ENCODE results near the gene RPE65.
A peak's percentile ranks its signal among the peaks of the same experiment; 100 is the strongest.
"Not testable (repeated sequence)": the region's sequence is repeated elsewhere in the genome, so short reads cannot be mapped to it uniquely, and the experiment has no call there.

Gene RPE65

GRCh38 chr1:68453060-68453670 is 3.4 kb upstream of the RPE65 start:
- DNase-seq (ENCODE audit: low spot score), result no peak

- DNase-seq (ENCODE audit: low spot score), result no peak
Measured at GRCh38 chr1:68448365-68448764, 1.4 kb downstream of the RPE65 start.

- DNase-seq (ENCODE audit: low spot score), result no peak
Measured at GRCh38 chr1:68445709-68446108, 4.0 kb downstream of the RPE65 start.

GRCh38 chr1:68442822-68443556 is 6.8 kb downstream of the RPE65 start:
- DNase-seq (ENCODE audit: low spot score), result peak; percentile 65

GRCh38 chr1:68442006-68442405 is 7.7 kb downstream of the RPE65 start:
- no peak for DNase-seq (ENCODE audit: low spot score)

- no peak for DNase-seq (ENCODE audit: low spot score)
Measured at GRCh38 chr1:68438310-68438709, 11.4 kb downstream of the RPE65 start.

- no peak for DNase-seq (ENCODE audit: low spot score)
Measured at GRCh38 chr1:68433395-68433794, 16.4 kb downstream of the RPE65 start.

- no peak for DNase-seq (ENCODE audit: low spot score)
Measured at GRCh38 chr1:68431076-68431475, 18.7 kb downstream of the RPE65 start.

- DNase-seq (ENCODE audit: low spot score), result no peak
Measured at GRCh38 chr1:68429233-68429808, 20.4 kb downstream of the RPE65 start.

- DNase-seq (ENCODE audit: low spot score), result no peak
Measured at GRCh38 chr1:68426594-68426993, 23.2 kb downstream of the RPE65 start.

GRCh38 chr1:68421350-68421749 is 28.4 kb downstream of the RPE65 start:
- no peak for DNase-seq (ENCODE audit: low spot score)

GRCh38 chr1:68409426-68409825 is 40.3 kb downstream of the RPE65 start:
- no peak for DNase-seq (ENCODE audit: low spot score)

GRCh38 chr1:68401506-68401905 is 48.2 kb downstream of the RPE65 start:
- DNase-seq (ENCODE audit: low spot score), result no peak

- DNase-seq (ENCODE audit: low spot score), result not testable (repeated sequence)
Measured at GRCh38 chr1:68395575-68395974, 54.2 kb downstream of the RPE65 start.

- not testable (repeated sequence) for DNase-seq (ENCODE audit: low spot score)
Measured at GRCh38 chr1:68392474-68392873, 57.3 kb downstream of the RPE65 start.

GRCh38 chr1:68385798-68386524 is 63.8 kb downstream of the RPE65 start:
- DNase-seq (ENCODE audit: low spot score), result not testable (repeated sequence)

- DNase-seq (ENCODE audit: low spot score), result no peak
Measured at GRCh38 chr1:68384872-68385411, 64.8 kb downstream of the RPE65 start.

- peak; percentile 85 for DNase-seq (ENCODE audit: low spot score)
Measured at GRCh38 chr1:68384321-68384813, 65.4 kb downstream of the RPE65 start.

GRCh38 chr1:68383092-68383491 is 66.7 kb downstream of the RPE65 start:
- no peak for DNase-seq (ENCODE audit: low spot score)

- DNase-seq (ENCODE audit: low spot score), result no peak
Measured at GRCh38 chr1:68379085-68379478, 70.7 kb downstream of the RPE65 start.
